Amniotic stem cell (primary cell): Measurements from ENCODE around the gene MIX23.

Source experiments
- DNase-seq: peaks from one replicate; lab custom pipeline; 2025; lab: John Stamatoyannopoulos, UW

The MIX23 gene

GRCh38 chr3:122382888-122383666 lies at the start of gene MIX23:
MIX23 (minus strand) TSS chr3:122383231; CDS start chr3:122383224, 7 bp downstream.
- DNase-seq: peak; percentile 53

DNA sequence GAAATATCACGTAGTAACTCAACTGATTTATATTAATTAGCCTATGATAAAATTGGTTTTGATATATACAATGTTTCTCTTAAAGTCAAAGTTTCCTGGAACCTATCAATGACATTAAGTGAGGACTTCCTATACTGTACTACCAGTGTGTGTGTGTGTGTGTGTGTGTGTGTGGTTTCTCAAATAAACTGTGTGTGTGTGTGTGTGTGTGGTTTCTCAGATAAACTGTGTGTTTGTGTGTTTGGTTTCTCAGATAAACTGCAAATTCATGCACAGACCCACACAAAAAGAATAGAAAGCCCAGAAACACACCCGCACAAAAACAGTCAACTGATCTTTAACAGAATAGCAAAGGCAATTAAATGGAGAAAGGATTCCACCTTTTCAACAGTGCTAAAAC lies 47.3 kb upstream of the MIX23 start:
- DNase-seq: no peak

GRCh38 chr3:122427857-122428471 lies 44.9 kb upstream of the MIX23 start:
- no peak for DNase-seq

DNA sequence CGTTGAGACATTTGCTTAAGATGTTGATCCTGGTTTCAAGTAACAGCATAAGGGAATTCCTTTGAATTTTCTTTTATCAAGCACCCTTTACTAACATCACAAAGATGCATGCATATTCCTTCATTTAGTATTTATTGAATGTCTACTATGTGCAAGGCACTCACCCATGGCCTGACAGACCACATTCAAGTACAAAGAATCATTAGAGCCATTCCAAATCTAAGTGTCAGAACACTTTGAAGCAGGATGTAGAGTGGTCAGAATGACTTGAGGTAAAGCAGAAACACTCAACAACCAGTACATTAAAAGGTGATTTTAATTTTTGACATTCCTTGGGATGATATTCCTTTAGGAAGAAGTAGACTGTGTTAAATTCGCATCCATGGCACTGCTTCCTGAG lies 38.8 kb upstream of the MIX23 start:
- no peak for DNase-seq

DNA sequence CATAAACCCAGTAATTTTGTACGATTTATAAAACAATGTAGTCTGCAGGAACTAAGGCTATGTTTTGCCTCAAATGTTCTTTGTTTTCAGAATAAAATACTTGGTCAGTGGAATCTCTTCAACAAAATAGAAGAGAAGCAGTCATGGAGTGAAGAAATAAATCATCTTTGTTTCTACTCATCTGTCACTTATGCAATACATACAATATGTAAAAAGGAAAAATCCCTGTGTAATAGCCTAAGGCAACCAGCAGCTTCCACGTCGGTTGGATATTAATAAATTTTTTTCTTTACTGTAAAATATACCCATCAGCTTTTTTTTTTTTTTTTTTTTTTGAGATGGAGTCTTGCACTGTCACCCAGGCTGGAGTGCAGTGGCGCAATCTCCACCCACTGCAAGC lies 38.1 kb upstream of the MIX23 start:
- no peak for DNase-seq

DNA sequence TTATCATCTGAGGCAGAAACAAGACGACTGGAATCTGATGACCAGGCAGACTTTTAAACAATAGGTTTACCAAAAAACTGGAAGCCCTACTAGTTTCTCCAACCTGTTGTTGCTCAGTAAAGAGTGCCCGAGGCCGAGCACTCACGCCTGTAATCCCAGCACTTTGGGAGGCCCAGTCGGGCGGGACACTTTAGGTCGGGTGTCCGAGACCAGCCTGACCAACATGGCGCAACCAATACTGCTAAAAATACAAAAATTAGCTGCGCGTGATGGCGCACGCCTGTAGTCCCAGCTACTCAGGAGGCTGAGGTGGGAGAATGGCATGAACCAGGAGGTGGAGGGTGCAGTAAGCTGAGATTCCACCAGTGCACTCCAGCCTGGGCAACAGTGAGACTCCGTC lies 33.9 kb upstream of the MIX23 start:
- DNase-seq: no peak

GRCh38 chr3:122415762-122416654 lies 33.0 kb upstream of the MIX23 start, which contains the start of gene WDR5B:
WDR5B (minus strand) TSS chr3:122416062; CDS start chr3:122415528, 534 bp downstream.
- no peak for DNase-seq

- no peak for DNase-seq
These were observed 32.2 kb upstream of the MIX23 start for GRCh38 chr3:122415104-122415744.

GRCh38 chr3:122414391-122414790 lies 31.4 kb upstream of the MIX23 start:
- DNase-seq: no peak

- no peak for DNase-seq
These were observed 27.6 kb upstream of the MIX23 start for GRCh38 chr3:122410639-122411038.

DNA sequence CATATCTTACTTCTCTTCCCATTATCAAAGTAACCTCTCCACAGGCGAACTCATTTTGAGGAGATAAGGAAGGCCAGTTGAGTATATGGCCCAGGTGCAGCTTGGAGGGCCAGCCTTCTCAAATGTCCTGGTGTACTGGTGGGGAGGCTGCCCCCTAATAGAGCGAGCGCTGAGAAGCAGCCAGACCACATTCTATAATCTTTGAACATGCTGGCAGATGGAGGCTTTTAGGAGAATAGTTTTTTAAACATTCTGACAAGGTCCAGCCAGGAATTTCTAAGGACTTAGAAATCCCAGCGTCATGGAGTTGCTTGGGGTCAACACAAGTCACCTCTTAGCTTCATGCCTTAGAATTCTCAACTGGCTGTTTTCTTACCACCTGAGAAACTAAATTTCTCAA lies 27.1 kb upstream of the MIX23 start:
- no peak for DNase-seq

GRCh38 chr3:122409446-122409845 lies 26.4 kb upstream of the MIX23 start:
- no peak for DNase-seq

DNA sequence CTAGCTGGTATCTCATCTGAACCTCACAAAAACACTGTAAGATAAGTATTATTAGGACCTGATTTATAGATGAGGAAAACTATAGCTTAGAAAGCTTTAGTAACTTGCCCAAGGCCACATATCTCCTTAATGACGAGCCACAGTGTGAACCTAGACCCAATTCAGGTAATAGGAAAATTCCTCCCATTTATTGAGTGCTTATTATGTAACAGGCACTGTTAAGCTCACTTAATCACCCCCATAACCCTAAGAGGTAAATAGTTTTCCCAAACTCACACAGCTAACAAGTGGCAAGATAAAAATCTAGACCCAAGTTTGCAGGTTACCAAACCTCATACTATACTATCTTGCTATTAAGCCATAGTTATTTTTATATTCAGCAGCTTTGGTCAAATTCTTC lies 24.9 kb upstream of the MIX23 start:
- DNase-seq: no peak

DNA sequence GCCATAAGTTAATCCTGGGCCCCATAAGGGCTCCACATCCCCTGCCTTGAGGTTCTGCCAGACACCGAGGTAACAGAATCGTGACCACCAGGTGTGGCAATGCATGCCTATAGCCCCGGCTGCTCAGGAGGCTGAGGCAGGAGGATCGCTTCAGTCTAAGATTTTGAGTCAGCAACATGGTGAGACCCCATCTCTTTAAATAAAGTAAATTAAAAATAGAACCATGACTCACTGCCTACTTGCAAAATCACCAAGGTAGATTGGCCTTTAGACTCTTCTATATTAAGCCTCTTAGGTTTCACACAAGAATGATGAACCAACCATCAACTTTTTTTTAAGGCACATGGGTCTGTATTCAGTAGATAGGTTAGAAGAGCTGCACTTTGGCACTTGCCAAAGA lies 23.2 kb upstream of the MIX23 start:
- DNase-seq: no peak

DNA sequence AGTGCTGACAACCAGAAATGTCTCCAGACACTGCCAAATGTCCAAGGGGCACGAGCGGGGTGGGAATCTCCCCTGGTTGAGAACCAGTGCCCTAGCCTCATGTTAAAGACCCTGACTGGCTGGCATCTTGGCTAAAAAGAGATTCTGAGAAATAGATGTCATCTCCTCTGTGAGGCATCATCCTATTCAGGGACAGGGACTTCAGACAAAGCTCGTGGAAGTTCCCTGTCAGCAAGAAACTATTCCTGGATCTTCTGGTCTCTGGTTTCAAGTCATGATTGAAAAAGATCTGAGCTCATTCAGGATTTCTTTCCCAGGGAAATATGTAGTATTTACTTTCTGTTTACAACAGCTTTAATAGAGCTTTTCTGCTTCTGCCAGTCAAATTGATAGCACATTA lies 22.0 kb upstream of the MIX23 start:
- DNase-seq: no peak

GRCh38 chr3:122403489-122403888 lies 20.5 kb upstream of the MIX23 start:
- no peak for DNase-seq

DNA sequence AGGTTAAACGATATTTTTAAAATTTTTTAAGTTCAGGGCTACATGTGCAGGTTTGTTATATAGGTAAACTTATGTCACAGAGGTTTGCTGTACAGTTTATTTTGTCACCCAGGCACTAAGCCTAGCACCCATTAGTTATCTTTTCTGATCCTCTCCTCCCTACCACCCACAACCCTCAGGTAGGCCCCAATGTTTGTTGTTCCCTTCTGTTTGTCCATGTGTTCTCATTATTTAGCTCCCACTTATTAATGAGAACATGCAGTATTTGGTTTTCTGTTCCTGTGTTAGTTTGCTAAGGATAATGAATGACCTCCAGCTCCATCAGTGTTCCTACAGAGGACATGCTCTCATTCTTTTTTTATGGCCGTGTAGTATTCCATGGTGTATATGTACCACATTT lies 15.9 kb upstream of the MIX23 start:
- no peak for DNase-seq

DNA sequence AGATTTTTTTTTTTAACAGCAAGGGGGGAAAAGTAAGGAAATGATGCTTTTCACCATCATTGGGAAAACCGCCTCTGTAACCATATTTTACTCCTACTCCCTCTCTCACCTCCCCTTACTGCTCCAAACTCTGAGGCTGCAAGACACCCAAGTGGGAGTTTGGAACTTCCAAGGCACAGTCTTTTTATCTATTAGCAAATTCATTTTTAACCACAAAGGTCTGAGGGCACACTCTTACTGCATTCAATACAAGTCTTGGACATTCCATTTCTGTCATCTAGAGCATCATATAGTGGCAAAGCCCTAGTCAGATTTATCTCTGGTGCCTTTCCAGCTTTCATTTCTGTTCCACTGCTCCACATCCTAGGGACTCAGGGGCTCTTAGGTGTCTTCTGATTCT lies 14.2 kb upstream of the MIX23 start:
- no peak for DNase-seq

- no peak for DNase-seq
These were observed 13.5 kb upstream of the MIX23 start for GRCh38 chr3:122396511-122396910.

GRCh38 chr3:122395582-122395981 lies 12.6 kb upstream of the MIX23 start:
- no peak for DNase-seq

DNA sequence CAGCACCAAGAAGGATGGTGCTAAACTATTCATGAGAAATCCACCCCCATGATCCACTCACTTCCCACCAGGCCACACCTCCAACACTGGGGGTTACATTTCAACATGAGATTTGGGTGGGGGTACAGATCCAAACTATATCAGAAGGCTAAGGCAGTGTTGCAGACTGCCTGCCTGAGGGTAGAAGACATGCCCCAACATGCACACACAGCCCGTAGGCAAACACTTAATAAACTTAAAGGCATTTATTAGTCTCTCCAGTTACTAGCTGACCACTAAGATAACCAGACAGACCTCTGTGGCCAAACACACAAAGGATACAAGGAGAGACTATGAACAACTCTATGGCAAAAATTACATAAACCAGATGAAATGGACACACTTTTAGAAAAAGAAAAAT lies 11.1 kb upstream of the MIX23 start:
- no peak for DNase-seq
